Thoracic aorta (tissue), 2 donors: Measurements from ENCODE around the gene TOPAZ1. TPM values are rescaled to one million over a fixed set of nuclear protein-coding genes. Genes with fewer than 3 reads are reported as not detected.

Experiments
- ATAC-seq: fragments of 150-250 bp; one replicate; pipeline ENCODE4 v1.8.0; 2017; ENCODE audit warnings: low read depth; ENCODE audit not compliant: insufficient number of reproducible peaks, low FRiP score
- DNase-seq: peaks from one replicate; pipeline ENCODE4 v3.0.0-alpha.2; 2020; ENCODE audit warnings: low spot score
- H3K27ac ChIP-seq, 2 donors: fragments of 200-600 bp; sonication (generic); 1 replicate in 1 of 2; 2 replicates in 1 of 2; pipeline ENCODE4 v1.5.1; 2016; ENCODE audit warnings: mild to moderate bottlenecking in 2 of 2, moderate library complexity in 2 of 2
- H3K27me3 ChIP-seq: fragments of 200-600 bp; sonication (generic); replicated peaks from 2 replicates; pipeline ENCODE4 v1.6.0; 2016; ENCODE audit warnings: mild to moderate bottlenecking; ENCODE audit not compliant: insufficient read depth
- H3K36me3 ChIP-seq: fragments of 200-600 bp; sonication (generic); one replicate; pipeline ENCODE4 v1.5.1; 2016
- H3K4me1 ChIP-seq, 2 donors: fragments of 200-600 bp; sonication (generic); 1 replicate in 1 of 2; 2 replicates in 1 of 2; pipeline versions ENCODE4 v1.5.1 to v1.6.0; 2016; ENCODE audit warnings: low read depth in 2 of 2, mild to moderate bottlenecking in 1 of 2; ENCODE audit not compliant: control insufficient read depth in 1 of 2
- H3K4me3 ChIP-seq: fragments of 200-600 bp; sonication (generic); 2 replicates; pipeline ENCODE4 v1.5.1; 2016; ENCODE audit warnings: mild to moderate bottlenecking
- H3K9me3 ChIP-seq: fragments of 200-600 bp; sonication (generic); 2 replicates; pipeline ENCODE4 v1.5.1; 2016
- CTCF ChIP-seq: fragments of 200-600 bp; sonication (generic); IDR thresholded peaks from one replicate; pipeline ENCODE4 v1.5.1; 2019; ENCODE audit warnings: antibody characterized with exemption
- total RNA-seq, 2 donors: library from RNA; depleted of rRNA; stranded (reverse); fragments of >200 nt; gene quantifications; one replicate each; pipeline versions ENCODE4 v1.1.0 to v1.2.3, GENCODE V29; 2016

TOPAZ1 gene
- total RNA-seq, 2 donors from 2014 or later: not detected

GRCh38 chr3:44235604-44236484 is 5.8 kb upstream of the TOPAZ1 start:
- H3K4me1 ChIP-seq: peaks cover 0 to 8% of the 10 kb centered on the region in 2 donors
- no peak overlapping the region for H3K27ac ChIP-seq
- peak; percentile 96 for ATAC-seq
- no peaks in the 10 kb centered on the region for H3K27me3 ChIP-seq
- no peaks in the 10 kb centered on the region for H3K36me3 ChIP-seq
- no peak for DNase-seq
- TF ChIP-seq CTCF: peak; percentile 65
- peak overlapping the region; percentile 45 for H3K4me3 ChIP-seq
- no peaks in the 10 kb centered on the region for H3K9me3 ChIP-seq

GRCh38 chr3:44236485-44236908 is 5.2 kb upstream of the TOPAZ1 start:
- no peaks in the 10 kb centered on the region for H3K27me3 ChIP-seq
- H3K9me3 ChIP-seq: no peaks in the 10 kb centered on the region
- peaks cover 0 to 8% of the 10 kb centered on the region in 2 donors for H3K4me1 ChIP-seq
- H3K4me3 ChIP-seq: no peak overlapping the region
- H3K27ac ChIP-seq: no peak overlapping the region
- H3K36me3 ChIP-seq: no peaks in the 10 kb centered on the region
- DNase-seq (no peak), ATAC-seq (no peak)
- no peak for TF ChIP-seq CTCF

GRCh38 chr3:44237161-44237560 is 4.5 kb upstream of the TOPAZ1 start:
- TF ChIP-seq CTCF: no peak
- DNase-seq: no peak
- Histone ChIP-seq H3K9me3 (no peaks in the 10 kb centered on the region), H3K36me3 (no peaks in the 10 kb centered on the region), H3K4me1 (peaks cover 0 to 8% of the 10 kb centered on the region in 2 donors), H3K27me3 (no peaks in the 10 kb centered on the region), H3K4me3 (no peak overlapping the region), H3K27ac (no peak overlapping the region)
- no peak for ATAC-seq

- DNase-seq (no peak), ATAC-seq (no peak)
- H3K27ac ChIP-seq: no peak overlapping the region
- no peaks in the 10 kb centered on the region for H3K9me3 ChIP-seq
- H3K36me3 ChIP-seq: no peaks in the 10 kb centered on the region
- TF ChIP-seq CTCF: no peak
- H3K27me3 ChIP-seq: no peaks in the 10 kb centered on the region
- H3K4me1 ChIP-seq: peaks cover 0 to 8% of the 10 kb centered on the region in 2 donors
- H3K4me3 ChIP-seq: no peak overlapping the region
These were observed 4.0 kb upstream of the TOPAZ1 start for GRCh38 chr3:44237665-44238064.

- DNase-seq (no peak), ATAC-seq (no peak)
- Histone ChIP-seq H3K27ac (no peak overlapping the region), H3K36me3 (no peaks in the 10 kb centered on the region), H3K4me3 (no peak overlapping the region), H3K4me1 (peaks cover 0 to 8% of the 10 kb centered on the region in 2 donors), H3K27me3 (no peaks in the 10 kb centered on the region), H3K9me3 (no peaks in the 10 kb centered on the region)
- no peak for TF ChIP-seq CTCF
These were observed 2.8 kb upstream of the TOPAZ1 start for GRCh38 chr3:44238889-44239288.
